ENCODE measurements around the gene VPS35L.

DNA sequence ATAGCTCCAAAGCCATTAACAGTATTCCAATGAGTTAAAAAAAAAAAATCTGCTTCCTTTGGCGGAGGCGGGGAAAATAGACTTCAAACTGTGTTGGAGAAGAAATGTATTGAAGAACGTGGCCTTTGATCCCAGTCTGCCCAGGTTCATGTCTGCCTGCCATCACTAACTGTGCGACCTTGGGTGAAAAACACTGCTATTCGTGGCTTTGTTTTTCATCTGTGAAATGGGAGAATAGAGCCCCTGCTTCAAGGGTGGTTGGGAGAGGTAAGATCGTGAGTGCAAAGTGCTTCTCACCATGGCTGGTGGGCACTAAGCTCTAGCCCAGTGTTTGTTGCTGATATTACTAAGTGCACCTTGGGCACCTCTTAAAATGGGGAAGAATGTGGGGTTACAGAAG lies 69.5 kb downstream of the VPS35L start:
- TF ChIP-seq GATA2 (IDR thresholded peaks at IDR 0.05; ENCODE audit: low read depth, low read length), result no peak
- no peak for TF ChIP-seq GATA3 (IDR thresholded peaks at IDR 0.05; ENCODE audit: low read depth, low read length)

Data from SH-SY5Y (cell line).